K562 (cell line): ENCODE results near the gene FBXO33. TPM values are rescaled to one million over a fixed set of nuclear protein-coding genes. Genes with fewer than 3 reads are reported as not detected.

Source experiments
- ARID4B ChIP-seq: sonication (generic); formaldehyde crosslinking; IDR thresholded peaks from 2 replicates; pipeline ENCODE4 v1.8.0; 2022; ENCODE audit warnings: mild to moderate bottlenecking, missing genetic modification reagents
- BCOR ChIP-seq: fragments of 450-650 bp; IDR thresholded peaks from 2 replicates; pipeline ENCODE4 v1.6.1; 2016
- BRD4 ChIP-seq: fragments of 200-600 bp; sonication (generic); IDR thresholded peaks from 2 replicates; pipeline ENCODE4 v1.6.1; 2017; ENCODE audit warnings: inconsistent platforms
- CHD1 ChIP-seq: fragments of 200-600 bp; sonication (generic); IDR thresholded peaks from one replicate; pipeline ENCODE4 v1.6.1; 2012; ENCODE audit warnings: mild to moderate bottlenecking, moderate library complexity, low read length, inconsistent platforms
- ESRRB ChIP-seq: fragments of 250-450 bp; sonication (Bioruptor Pico); IDR thresholded peaks from 2 replicates; pipeline ENCODE4 v1.5.0; 2020; ENCODE audit warnings: mild to moderate bottlenecking, moderate library complexity, borderline replicate concordance
- EZH2 ChIP-seq: IDR thresholded peaks from 2 replicates; pipeline ENCODE4 v1.6.1; 2012; ENCODE audit warnings: low read depth, mild to moderate bottlenecking, inconsistent platforms, low read length, borderline replicate concordance
- KDM5B ChIP-seq: fragments of 200-600 bp; sonication (generic); IDR thresholded peaks from 2 replicates; pipeline ENCODE4 v1.6.1; 2012; ENCODE audit warnings: low read depth, mild to moderate bottlenecking, moderate library complexity, low read length, control low read depth, inconsistent platforms; ENCODE audit not compliant: insufficient replicate concordance
- KLF1 ChIP-seq: fragments of 450-650 bp; IDR thresholded peaks from 2 replicates; pipeline ENCODE4 v1.6.1; 2016; ENCODE audit warnings: missing genetic modification characterization, missing compliant biosample characterization
- MAZ ChIP-seq, 2 experiments: fragments of 450-650 bp in 1 of 2; sonication (generic) in 1 of 2; formaldehyde crosslinking; IDR thresholded peaks in 1 of 2; conservative IDR thresholded peaks in 1 of 2; 2 replicates each; pipeline versions ENCODE4 v1.4.0 to v1.5.0; 2020; ENCODE audit warnings: mild to moderate bottlenecking in 1 of 2, missing genetic modification reagents in 1 of 2
- MEF2D ChIP-seq: conservative IDR thresholded peaks from 2 replicates; pipeline ENCODE4 v1.6.1; 2016; ENCODE audit warnings: low read depth, missing genetic modification characterization, missing compliant biosample characterization
- MIER1 ChIP-seq: fragments of 450-650 bp; IDR thresholded peaks from 2 replicates; pipeline ENCODE4 v1.6.1; 2016; ENCODE audit warnings: antibody characterized with exemption, mild to moderate bottlenecking, low read depth
- MITF ChIP-seq: IDR thresholded peaks from 2 replicates; pipeline ENCODE4 v1.6.1; 2014; ENCODE audit warnings: antibody characterized with exemption
- MXI1 ChIP-seq: IDR thresholded peaks from 2 replicates; pipeline ENCODE4 v1.6.1; 2011; ENCODE audit warnings: low read depth, mild to moderate bottlenecking, improper control_type of control experiment, low read length
- NRF1 ChIP-seq, 2 experiments: fragments of 450-650 bp; IDR thresholded peaks in 1 of 2; conservative IDR thresholded peaks in 1 of 2; 2 replicates each; pipeline ENCODE4 v1.6.1; 2014; ENCODE audit warnings: mild to moderate bottlenecking in 2 of 2
- RBFOX2 ChIP-seq: fragments of 200-400 bp; formaldehyde crosslinking; IDR thresholded peaks from 2 replicates; pipeline ENCODE4 v1.6.1; 2017; ENCODE audit warnings: low read depth, mild to moderate bottlenecking, low read length, moderate library complexity
- RBM15 ChIP-seq: fragments of 200-400 bp; formaldehyde crosslinking; IDR thresholded peaks from 2 replicates; pipeline ENCODE4 v1.6.1; 2018; ENCODE audit warnings: mild to moderate bottlenecking, low read length, moderate library complexity; ENCODE audit not compliant: insufficient read depth
- RUNX1 ChIP-seq: sonication (generic); IDR thresholded peaks from 2 replicates; pipeline ENCODE4 v1.6.1; 2016; ENCODE audit warnings: antibody characterized with exemption, low read depth
- SAP30 ChIP-seq: fragments of 200-600 bp; sonication (generic); IDR thresholded peaks from 2 replicates; pipeline ENCODE4 v1.6.1; 2012; ENCODE audit warnings: borderline replicate concordance, low read depth, mild to moderate bottlenecking, moderate library complexity, low read length, control low read depth, inconsistent platforms; ENCODE audit not compliant: insufficient read depth, poor library complexity, severe bottlenecking
- THAP12 ChIP-seq: fragments of 250-450 bp; sonication (Bioruptor Pico); IDR thresholded peaks from 2 replicates; pipeline ENCODE4 v1.9.0; 2021; ENCODE audit warnings: mild to moderate bottlenecking, inconsistent platforms
- ZNF224 ChIP-seq: sonication (generic); formaldehyde crosslinking; IDR thresholded peaks from 2 replicates; pipeline ENCODE4 v1.8.0; 2022; ENCODE audit warnings: mild to moderate bottlenecking, missing genetic modification reagents
- polyA plus RNA-seq, 8 experiments: library from polyadenylated mRNA; depleted of rRNA in 4 of 8; stranded (reverse) in 5 of 8; unstranded in 3 of 8; fragments of >200 nt; fragmentation: Nextera tagmentation in 2 of 8; fragmentation: Illumina TruSeq in 1 of 8; extraction: Ambion mirVana in 2 of 8; extraction: Trizol in 1 of 8; gene quantifications; 2 replicates each; pipeline versions ENCODE4 v1.2.1 to v1.2.3, GENCODE V29; 2011 to 2014; ENCODE audit warnings: inconsistent platforms in 1 of 8, missing spikeins in 1 of 8
- total RNA-seq, 7 experiments: library from RNA; depleted of rRNA in 6 of 7; stranded (reverse); fragments of >200 nt in 6 of 7; fragmentation: Illumina TruSeq in 2 of 7; extraction: Trizol in 2 of 7; gene quantifications; 2 replicates each; pipeline versions ENCODE4 v1.2.1 to v1.2.3, GENCODE V29; 2011 to 2021; ENCODE audit warnings: low replicate concordance in 1 of 7

FBXO33 gene
- total and polyA plus RNA-seq, 9 of the 15 experiments (the other 6 are each of a cell fraction or from before 2014, with no cell fraction given): 1.6 to 7.5 (median 5.0) TPM

- TF ChIP-seq ARID4B (CRISPR knock-in tag): no peak
- TF ChIP-seq BCOR: peak; percentile 15; the same call in 1 of the 2 replicates
- peak; percentile 72 to 78 for TF ChIP-seq NRF1 (conservative IDR thresholded peaks at IDR 0.05 in 1 of 2, IDR thresholded peaks at IDR 0.05 in 1 of 2)
- no peak for TF ChIP-seq MEF2D (tag)
- no peak for TF ChIP-seq MXI1
- TF ChIP-seq MITF: no peak
- TF ChIP-seq RBM15: no peak
- no peak for TF ChIP-seq RUNX1
- peak; percentile 70 for TF ChIP-seq RBFOX2
- peak; percentile 62 for TF ChIP-seq SAP30
- TF ChIP-seq MAZ (CRISPR knock-in tag; conservative IDR thresholded peaks at IDR 0.05 in 1 of 2, IDR thresholded peaks at IDR 0.05 in 1 of 2): 0 out of 4 replicates have a peak, but pooled peaks of 1 of the 2 experiments have one; percentile 27
- no peak for TF ChIP-seq KLF1
- peak; percentile 32 for TF ChIP-seq KDM5B
- no peak for TF ChIP-seq EZH2
- TF ChIP-seq CHD1: peak; percentile 40
- no peak for TF ChIP-seq BRD4
- TF ChIP-seq THAP12 (CRISPR knock-in tag): no peak
- no peak for TF ChIP-seq ESRRB (CRISPR knock-in tag)
- TF ChIP-seq MIER1: no peak
- no peak for TF ChIP-seq ZNF224 (CRISPR knock-in tag)
These were observed 636 bp downstream of the FBXO33 start (continued) for GRCh38 chr14:39431416-39432178.
